Measurements from ENCODE around the gene RGS19.

- no peak for TF ChIP-seq EP300 (IDR thresholded peaks at IDR 0.05; ENCODE audit: borderline replicate concordance in 1 of 2, low read depth in 1 of 2, low read length in 1 of 2)
- TF ChIP-seq CTCF (IDR thresholded peaks at IDR 0.05) = peak; percentile 32
- no peak for TF ChIP-seq NRF1 (IDR thresholded peaks at IDR 0.05; ENCODE audit: low read depth, low read length)
- TF ChIP-seq TAF1 (IDR thresholded peaks at IDR 0.05; ENCODE audit: borderline replicate concordance, low read depth, low read length) = no peak
- TF ChIP-seq, protein P1, sequence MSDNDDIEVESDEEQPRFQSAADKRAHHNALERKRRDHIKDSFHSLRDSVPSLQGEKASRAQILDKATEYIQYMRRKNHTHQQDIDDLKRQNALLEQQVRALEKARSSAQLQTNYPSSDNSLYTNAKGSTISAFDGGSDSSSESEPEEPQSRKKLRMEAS (IDR thresholded peaks at IDR 0.05; ENCODE audit: low read depth) = no peak
These were observed 25.3 kb downstream of the RGS19 start for GRCh38 chr20:64053841-64054661.

Measured in SK-N-SH (cell line).